ENCODE data around the gene ZSCAN21. TPM values are rescaled to one million over a fixed set of nuclear protein-coding genes. Genes with fewer than 3 reads are reported as not detected.

The ZSCAN21 gene
- total and polyA plus RNA-seq, 2 donors (not counting 3 experiments of a cell fraction or from before 2014, with no cell fraction given): 7.4 to 7.7 TPM

GRCh38 chr7:100017300-100017699 lies 32.3 kb upstream of the ZSCAN21 start:
- DNase-seq (ENCODE audit: low read depth, low spot score) (no peak), FAIRE-seq (no peak)
- Histone ChIP-seq H3K4me1 (ENCODE audit: control insufficient read depth, extremely low read depth, insufficient read depth, low read length) (peaks cover 12% of the 10 kb centered on the region), H3K27me3 (ENCODE audit: control insufficient read depth in 2 of 2, insufficient read depth in 2 of 2, low read length in 2 of 2) (no peaks in the 10 kb centered on the region), H3K9ac (replicated peaks; ENCODE audit: extremely low read depth, insufficient read depth, low read length) (no peak overlapping the region), H3K9me3 (replicated peaks; ENCODE audit: control insufficient read depth, insufficient read depth, low read length) (no peaks in the 10 kb centered on the region), H3K79me2 (ENCODE audit: control insufficient read depth, insufficient read depth, low read length) (peaks cover 50% of the 10 kb centered on the region), H3K4me3 (replicated peaks in 1 of 3; ENCODE audit: insufficient read depth in 1 of 3, low read depth in 1 of 3, low read length in 3 of 3) (no peak overlapping the region), H2AFZ (ENCODE audit: low read depth, low read length) (no peak overlapping the region), H3K27ac (ENCODE audit: insufficient read depth, low read depth, low read length) (no peak overlapping the region), H3K4me2 (ENCODE audit: insufficient read depth, low read length) (peak overlapping the region; percentile 12), H4K20me1 (replicated peaks; ENCODE audit: control insufficient read depth, extremely low read depth, insufficient read depth, low read length) (no peaks in the 10 kb centered on the region), H3K36me3 (ENCODE audit: control insufficient read depth in 2 of 2, extremely low read depth in 1 of 2, insufficient read depth in 2 of 2, low read length in 2 of 2) (peaks cover 0 to 2% of the 10 kb centered on the region in 2 experiments), H3K9me1 (replicated peaks; ENCODE audit: control insufficient read depth, extremely low read depth, insufficient read depth, low read length) (no peaks in the 10 kb centered on the region)
- CTCF ChIA-PET: interaction anchor here (0.7 to 1.3 kb wide), 7 partner anchors 9 to 32 kb away, joined by 3 to 8 read pairs (median 3); partner anchors contain the start of gene ZSCAN21
- TF ChIP-seq POLR2AphosphoS5 (IDR thresholded peaks at IDR 0.05; ENCODE audit: insufficient read depth, low read depth, low read length) (no peak), EZH2 (IDR thresholded peaks at IDR 0.05; ENCODE audit: borderline replicate concordance, low read depth, low read length, severe bottlenecking) (no peak), MYC (IDR thresholded peaks at IDR 0.05; ENCODE audit: low read depth, low read length) (no peak), CTCF (IDR thresholded peaks at IDR 0.05; ENCODE audit: extremely low read depth in 1 of 2, insufficient read depth in 1 of 2, low read depth in 1 of 2, low read length in 2 of 2) (no peak), MAX (IDR thresholded peaks at IDR 0.05; ENCODE audit: insufficient read depth, insufficient read length) (no peak), JUN (IDR thresholded peaks at IDR 0.05; ENCODE audit: borderline replicate concordance, insufficient read depth, insufficient read length, low read depth) (no peak), GATA2 (IDR thresholded peaks at IDR 0.05; ENCODE audit: insufficient read depth, insufficient read length, low read depth, low read length) (no peak), POLR2A (IDR thresholded peaks at IDR 0.05; ENCODE audit: low read depth, low read length) (no peak), FOS (IDR thresholded peaks at IDR 0.05; ENCODE audit: borderline replicate concordance, insufficient read depth, low read length) (no peak)
- POLR2A ChIA-PET: no interaction called here
- intact Hi-C loops (cut with micrococcal nuclease) (loop anchor here (2.0 kb wide), 1 partner anchor 24 kb away; no protein-coding TSS in a partner anchor), dilution Hi-C loops (cut with MboI; ENCODE audit: extremely low pct_ligation_motif_present, low sequenced_read_pairs) (no loop called here)
- BruUV-seq (replicated peaks): no TSS peak
